MM.1S (cell line): Measurements from ENCODE around the gene RABL6.

Experiments
- DNase-seq: peaks from one replicate; pipeline ENCODE4 v3.0.0-alpha.2; 2015
- H2AFZ ChIP-seq: fragments of 300-600 bp; sonication (generic); 2 replicates; pipeline ENCODE4 v1.6.0; 2016; ENCODE audit warnings: antibody characterized with exemption, low read length
- H3F3A ChIP-seq: fragments of 300-600 bp; sonication (generic); 2 replicates; pipeline ENCODE4 v1.6.1; 2016; ENCODE audit warnings: mild to moderate bottlenecking, antibody characterized with exemption, low read length, moderate library complexity, mixed read lengths; ENCODE audit not compliant: insufficient read depth
- H3K27ac ChIP-seq: fragments of 300-600 bp; sonication (generic); 2 replicates; pipeline ENCODE4 v1.5.1; 2016; ENCODE audit warnings: mild to moderate bottlenecking, low read length
- H3K27me3 ChIP-seq: fragments of 300-600 bp; sonication (generic); replicated peaks from 2 replicates; pipeline ENCODE4 v1.6.0; 2016; ENCODE audit warnings: low read length; ENCODE audit not compliant: insufficient read depth
- H3K36me3 ChIP-seq: fragments of 300-600 bp; sonication (generic); replicated peaks from 2 replicates; pipeline ENCODE4 v1.6.1; 2016; ENCODE audit warnings: mild to moderate bottlenecking, low read length, mixed read lengths; ENCODE audit not compliant: insufficient read depth
- H3K4me1 ChIP-seq: fragments of 300-600 bp; sonication (generic); 2 replicates; pipeline ENCODE4 v1.6.1; 2016; ENCODE audit warnings: low read length, mixed read lengths
- H3K4me2 ChIP-seq: fragments of 300-600 bp; sonication (generic); 2 replicates; pipeline ENCODE4 v1.6.0; 2016; ENCODE audit warnings: low read depth, low read length
- H3K4me3 ChIP-seq: fragments of 300-600 bp; sonication (generic); 2 replicates; pipeline ENCODE4 v1.5.1; 2016; ENCODE audit warnings: low read length, mixed read lengths
- H3K79me2 ChIP-seq: fragments of 300-600 bp; sonication (generic); 2 replicates; pipeline ENCODE4 v1.6.1; 2016; ENCODE audit warnings: mixed run types, low read length, mixed read lengths
- H3K9ac ChIP-seq: fragments of 300-600 bp; sonication (generic); 2 replicates; pipeline ENCODE4 v1.6.1; 2016; ENCODE audit warnings: low read length, mixed read lengths
- H3K9me2 ChIP-seq: fragments of 300-600 bp; sonication (generic); replicated peaks from 2 replicates; pipeline ENCODE4 v1.6.1; 2016; ENCODE audit warnings: mild to moderate bottlenecking, low read length, mixed read lengths; ENCODE audit not compliant: insufficient read depth
- H3K9me3 ChIP-seq: fragments of 300-600 bp; sonication (generic); replicated peaks from 2 replicates; pipeline ENCODE4 v1.6.1; 2016; ENCODE audit warnings: mild to moderate bottlenecking, low read length, mixed read lengths; ENCODE audit not compliant: insufficient read depth
- H4K20me1 ChIP-seq: fragments of 300-600 bp; sonication (generic); 2 replicates; pipeline ENCODE4 v1.6.1; 2016; ENCODE audit warnings: mild to moderate bottlenecking, low read length, moderate library complexity, mixed read lengths; ENCODE audit not compliant: insufficient read depth
- EZH2 ChIP-seq: fragments of 300-600 bp; sonication (generic); optimal IDR thresholded peaks from 2 replicates; pipeline ENCODE3; 2017; ENCODE audit warnings: low read depth, mild to moderate bottlenecking, antibody characterized with exemption, low read length, mixed read lengths
- EZH2phosphoT487 ChIP-seq: fragments of 300-600 bp; sonication (generic); IDR thresholded peaks from 2 replicates; pipeline ENCODE4 v1.6.1; 2018; ENCODE audit warnings: antibody characterized with exemption, low read length
- TF ChIP-seq, protein P1 (sequence below): fragments of 300-600 bp; sonication (generic); IDR thresholded peaks from 2 replicates; pipeline ENCODE4 v1.5.1; 2016; ENCODE audit warnings: antibody characterized with exemption, low read length, mixed read lengths

RABL6 gene

DNA sequence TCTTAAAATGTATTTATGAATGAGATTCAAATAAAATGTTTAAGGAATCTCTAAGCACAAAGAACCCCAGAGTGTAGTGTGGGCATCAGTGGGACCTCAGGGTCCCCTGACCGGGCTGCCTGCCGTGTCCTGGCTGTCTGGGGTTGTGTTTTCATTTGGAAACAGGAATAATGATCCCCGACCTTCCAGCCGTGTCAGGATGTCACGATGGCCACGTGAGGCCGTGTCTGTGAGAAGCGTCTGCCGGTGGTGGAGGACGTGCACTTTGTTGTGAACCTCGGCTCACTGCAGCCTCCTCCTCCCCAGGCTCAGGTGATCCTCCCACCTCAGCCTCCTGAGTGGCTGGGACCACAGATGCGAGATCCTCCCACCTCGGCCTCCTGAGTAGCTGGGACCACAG, 82.9 kb downstream of the RABL6 start:
- H3K79me2 ChIP-seq: peaks cover 94% of the 10 kb centered on the region
- peaks cover 4% of the 10 kb centered on the region for H4K20me1 ChIP-seq
- H3K27ac ChIP-seq: no peak overlapping the region

More for the DNA sequence above, 82.9 kb downstream of the RABL6 start:
- H3K9ac ChIP-seq: no peak overlapping the region
- no peaks in the 10 kb centered on the region for H3K27me3 ChIP-seq
- H3F3A ChIP-seq: no peaks in the 10 kb centered on the region; the same call in 1 of the 2 replicates
- TF ChIP-seq EZH2phosphoT487 (no peak), EZH2 (no peak)
- TF ChIP-seq, protein P1, sequence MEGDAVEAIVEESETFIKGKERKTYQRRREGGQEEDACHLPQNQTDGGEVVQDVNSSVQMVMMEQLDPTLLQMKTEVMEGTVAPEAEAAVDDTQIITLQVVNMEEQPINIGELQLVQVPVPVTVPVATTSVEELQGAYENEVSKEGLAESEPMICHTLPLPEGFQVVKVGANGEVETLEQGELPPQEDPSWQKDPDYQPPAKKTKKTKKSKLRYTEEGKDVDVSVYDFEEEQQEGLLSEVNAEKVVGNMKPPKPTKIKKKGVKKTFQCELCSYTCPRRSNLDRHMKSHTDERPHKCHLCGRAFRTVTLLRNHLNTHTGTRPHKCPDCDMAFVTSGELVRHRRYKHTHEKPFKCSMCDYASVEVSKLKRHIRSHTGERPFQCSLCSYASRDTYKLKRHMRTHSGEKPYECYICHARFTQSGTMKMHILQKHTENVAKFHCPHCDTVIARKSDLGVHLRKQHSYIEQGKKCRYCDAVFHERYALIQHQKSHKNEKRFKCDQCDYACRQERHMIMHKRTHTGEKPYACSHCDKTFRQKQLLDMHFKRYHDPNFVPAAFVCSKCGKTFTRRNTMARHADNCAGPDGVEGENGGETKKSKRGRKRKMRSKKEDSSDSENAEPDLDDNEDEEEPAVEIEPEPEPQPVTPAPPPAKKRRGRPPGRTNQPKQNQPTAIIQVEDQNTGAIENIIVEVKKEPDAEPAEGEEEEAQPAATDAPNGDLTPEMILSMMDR: no peak
- H3K4me2 ChIP-seq: no peak overlapping the region
- H3K4me1 ChIP-seq: no peaks in the 10 kb centered on the region
- H3K9me2 ChIP-seq: no peaks in the 10 kb centered on the region
- H3K36me3 ChIP-seq: no peaks in the 10 kb centered on the region
- no peaks in the 10 kb centered on the region for H3K9me3 ChIP-seq
- no peak for DNase-seq
- H3K4me3 ChIP-seq: no peak overlapping the region
- no peak overlapping the region for H2AFZ ChIP-seq
